ENCODE results near the gene LSAMP.

Gene LSAMP

DNA sequence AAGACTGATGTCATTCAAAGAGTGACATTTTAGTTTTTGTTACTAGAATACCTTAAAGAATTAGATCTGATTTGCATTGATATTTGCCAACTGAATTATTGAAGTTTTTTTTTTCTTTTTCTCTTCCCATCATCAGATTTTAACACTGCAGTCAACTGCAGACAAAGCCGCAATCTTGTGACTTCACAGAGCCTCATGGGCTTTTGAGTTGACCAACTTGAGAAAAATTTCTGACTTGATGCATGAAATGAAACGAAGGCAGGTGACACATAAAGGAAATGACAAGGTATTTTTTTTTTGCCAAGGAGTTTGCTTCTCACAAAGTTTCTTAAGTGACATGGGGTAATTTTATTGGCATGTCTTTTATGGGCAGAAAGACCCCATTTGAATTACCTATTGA is 438.3 kb downstream of the LSAMP start:
- DNase-seq, result no peak

GRCh38 chr3:116005404-116005803 is 439.9 kb downstream of the LSAMP start:
- DNase-seq, result peak in 3 of 14 donors; percentile 10 to 31 (median 18)

DNA sequence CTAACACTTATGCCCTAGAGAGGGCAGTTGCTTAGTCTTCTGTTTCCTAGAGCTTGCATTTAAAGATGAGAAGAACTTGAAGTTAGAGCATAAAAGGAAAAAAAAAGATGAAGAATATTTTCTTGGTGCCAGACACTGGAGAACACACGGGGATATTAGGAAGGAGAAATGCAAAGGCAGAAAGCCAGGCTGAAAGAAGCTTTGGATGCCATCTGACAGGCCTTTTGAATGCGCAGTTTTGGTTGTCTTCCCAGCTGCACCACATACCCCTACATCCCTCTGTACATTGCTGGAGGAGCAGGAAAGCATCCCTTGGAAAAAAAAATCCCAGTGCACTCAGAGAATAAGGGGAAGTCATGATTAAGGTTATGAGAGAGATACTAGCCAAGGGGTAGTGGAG is 443.1 kb downstream of the LSAMP start:
- DNase-seq, result peak in 1 of 14 donors; percentile 21

DNA sequence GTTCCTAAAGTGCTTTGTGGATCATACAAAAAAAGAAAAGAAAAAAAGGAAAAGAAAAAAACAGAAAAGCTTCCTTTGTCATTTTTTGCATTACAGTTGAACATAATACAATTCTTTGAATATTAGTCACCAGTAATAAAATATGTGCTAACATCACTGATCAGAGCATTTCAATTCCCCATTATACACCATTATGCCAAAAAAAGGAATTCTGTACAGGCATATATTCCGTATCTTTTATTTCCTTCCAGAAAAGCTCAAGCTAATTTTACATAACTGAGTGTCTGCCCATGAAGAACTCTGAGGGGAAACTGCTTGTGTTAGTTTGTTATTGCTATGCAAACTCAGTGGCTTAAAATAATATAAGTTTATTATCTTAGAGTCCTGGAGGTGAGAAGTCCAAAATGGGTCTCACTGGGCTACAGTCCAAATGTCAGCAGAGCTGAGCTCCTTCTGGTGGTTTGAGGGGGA is 444.1 kb downstream of the LSAMP start:
- DNase-seq, result no peak

- peak in 2 of 14 donors; percentile 5 to 20 for DNase-seq
These were observed 445.0 kb downstream of the LSAMP start for GRCh38 chr3:116000311-116000710.

DNA sequence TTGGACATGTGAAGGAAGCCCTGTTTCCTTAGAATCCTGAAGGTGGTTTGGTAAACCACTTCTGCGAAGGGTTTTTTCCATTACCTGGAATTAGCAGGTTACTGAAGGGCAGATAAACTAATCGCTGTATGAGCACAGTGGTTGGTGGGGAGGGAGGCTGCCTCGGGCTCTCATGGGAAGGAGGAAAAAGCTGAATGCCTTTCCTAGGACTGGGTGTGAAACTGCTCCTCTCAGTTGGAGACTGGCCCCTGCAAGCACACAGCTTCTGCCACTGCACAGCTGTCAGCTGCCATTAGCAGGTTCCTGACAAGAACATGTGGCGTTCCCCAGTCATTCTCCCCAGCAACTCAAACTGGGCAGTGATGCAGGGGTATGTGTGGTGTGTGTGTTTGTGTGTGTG is 445.7 kb downstream of the LSAMP start:
- peak in 1 of 14 donors; percentile 49 for DNase-seq

- DNase-seq, result peak in 4 of 14 donors; percentile 3 to 69 (median 15)
These were observed 446.2 kb downstream of the LSAMP start for GRCh38 chr3:115999001-115999585.

DNA sequence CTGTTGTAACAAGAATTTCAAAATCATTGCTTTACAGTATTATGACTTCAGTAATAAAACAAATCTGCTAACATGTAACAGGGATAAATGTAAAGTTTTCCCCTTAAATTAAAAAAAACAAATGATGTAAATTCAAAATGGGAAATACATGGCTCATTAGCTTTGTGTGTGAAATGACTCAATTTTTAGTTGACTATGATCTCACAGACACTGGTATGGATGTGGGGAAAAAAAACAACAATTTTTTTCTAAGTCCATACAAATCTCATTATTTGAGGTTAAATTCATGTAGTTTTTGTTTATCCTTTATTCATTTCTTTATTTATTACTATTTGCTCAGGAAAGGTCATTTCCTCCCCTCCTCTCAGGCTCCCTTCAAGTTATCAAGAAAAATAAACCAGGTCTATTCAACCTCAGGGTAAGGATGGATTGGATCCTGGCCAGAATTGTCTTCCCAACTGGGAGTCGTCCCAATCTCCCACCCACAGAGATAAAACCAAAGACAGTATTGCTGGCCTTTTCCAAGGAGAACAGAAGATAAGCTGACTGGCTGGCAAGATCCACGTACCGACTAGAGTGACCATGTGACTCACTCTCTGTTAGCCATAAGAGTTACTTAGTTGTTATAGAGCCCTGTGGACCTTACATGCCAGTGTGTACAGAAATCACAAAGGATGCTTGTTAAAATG is 448.7 kb downstream of the LSAMP start:
- no peak for DNase-seq

GRCh38 chr3:115990669-115991068 is 454.6 kb downstream of the LSAMP start:
- no peak for DNase-seq

- DNase-seq, result no peak
These were observed 455.4 kb downstream of the LSAMP start for GRCh38 chr3:115989684-115990421.

- DNase-seq, result no peak
These were observed 458.6 kb downstream of the LSAMP start for GRCh38 chr3:115986555-115987207.

GRCh38 chr3:115982629-115983028 is 462.7 kb downstream of the LSAMP start:
- DNase-seq, result no peak

- no peak for DNase-seq
These were observed 463.2 kb downstream of the LSAMP start for GRCh38 chr3:115982108-115982507.

DNA sequence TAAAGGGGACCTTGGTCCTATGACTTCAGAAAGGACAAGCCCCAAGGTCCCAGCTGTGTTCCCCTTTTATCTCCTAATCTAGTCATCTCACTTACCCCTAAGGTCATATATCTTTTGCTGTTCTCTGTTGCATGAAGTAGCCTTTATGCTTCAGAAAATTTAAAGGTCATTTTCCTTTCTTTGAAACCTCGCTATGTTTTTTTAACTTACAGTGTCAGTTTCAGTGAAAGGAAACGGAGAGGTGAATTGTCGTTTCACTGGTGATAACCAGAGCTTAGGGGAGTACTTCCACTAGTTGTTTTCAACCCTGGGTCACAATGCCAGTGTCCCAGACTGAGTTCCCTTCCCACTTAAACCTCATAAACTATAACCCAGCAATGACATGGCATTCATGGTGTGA is 464.6 kb downstream of the LSAMP start:
- no peak for DNase-seq

DNA sequence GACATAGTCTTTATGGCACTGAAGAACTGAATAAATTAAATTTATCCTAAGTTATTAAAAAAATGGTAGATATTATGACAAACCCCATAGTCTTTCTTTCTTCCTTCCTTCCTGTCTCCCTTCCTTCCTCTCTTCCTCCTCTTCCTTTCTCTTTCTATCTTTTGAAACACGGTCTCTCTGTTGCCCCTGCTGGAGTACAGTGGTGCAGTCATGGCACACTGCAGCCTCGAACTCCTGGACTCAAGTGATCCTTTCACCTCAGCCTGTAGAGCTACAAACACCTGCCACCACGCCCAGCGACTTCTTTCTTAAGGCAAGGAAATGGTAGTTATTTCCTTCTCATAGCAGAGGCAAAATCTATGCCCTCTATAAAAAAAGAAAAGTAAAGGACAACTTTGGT is 467.4 kb downstream of the LSAMP start:
- DNase-seq, result no peak

DNA sequence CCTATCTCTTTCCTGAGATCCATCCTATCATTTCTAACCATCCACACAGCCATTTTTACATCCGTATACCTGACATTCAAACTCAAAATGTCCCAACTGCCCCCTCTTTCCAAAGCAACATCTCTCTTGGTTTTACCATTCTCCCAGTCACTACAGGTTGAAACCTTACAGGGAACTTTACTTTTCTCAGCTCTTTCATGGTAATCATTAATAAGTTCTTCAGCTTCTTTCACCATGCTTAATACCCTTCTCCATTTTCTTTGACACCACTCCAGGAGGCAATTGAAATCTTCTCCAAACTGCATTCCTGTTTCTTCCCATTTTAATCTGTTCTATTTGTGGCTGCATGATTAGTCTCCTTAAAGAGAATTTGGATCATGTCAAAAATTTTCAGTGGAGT is 469.5 kb downstream of the LSAMP start:
- DNase-seq, result no peak

DNA sequence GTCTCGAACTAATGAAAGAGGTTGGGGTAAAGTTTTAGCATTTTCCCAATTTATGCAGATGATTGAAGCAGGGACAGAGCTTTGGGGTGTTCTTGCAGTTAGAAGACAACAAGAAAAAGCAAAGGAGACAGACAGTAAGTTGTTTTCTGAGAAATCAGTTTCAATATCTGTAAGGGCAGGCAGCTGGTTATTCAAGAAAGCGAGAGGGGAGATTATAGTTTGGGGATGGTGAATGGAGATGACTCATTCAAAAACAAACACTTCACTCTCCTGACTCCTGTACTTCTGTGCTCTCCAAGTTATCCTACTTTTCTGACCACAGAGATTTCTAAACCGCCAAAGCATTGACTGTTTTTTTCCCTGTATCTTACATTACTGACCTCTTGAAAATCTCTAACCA is 469.9 kb downstream of the LSAMP start:
- no peak for DNase-seq

DNA sequence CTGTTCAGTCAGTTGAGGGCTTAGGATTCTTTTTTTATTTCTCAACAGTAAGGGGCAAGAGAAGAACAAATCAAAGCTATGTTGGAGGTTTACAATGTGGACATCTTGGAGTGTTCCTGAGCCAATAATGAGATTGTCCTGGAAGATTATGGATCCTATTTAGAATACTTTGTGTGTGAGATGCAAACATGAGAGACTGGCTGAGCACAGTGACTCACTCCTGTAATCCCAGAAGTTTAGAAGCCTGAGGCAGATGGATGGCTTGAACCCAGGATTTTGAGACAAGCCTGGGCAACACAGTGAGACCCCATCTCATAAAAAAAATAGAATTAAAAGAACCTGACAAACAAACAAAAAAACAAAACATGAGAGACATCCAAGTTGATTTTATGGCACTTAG is 470.3 kb downstream of the LSAMP start:
- DNase-seq, result no peak

DNA sequence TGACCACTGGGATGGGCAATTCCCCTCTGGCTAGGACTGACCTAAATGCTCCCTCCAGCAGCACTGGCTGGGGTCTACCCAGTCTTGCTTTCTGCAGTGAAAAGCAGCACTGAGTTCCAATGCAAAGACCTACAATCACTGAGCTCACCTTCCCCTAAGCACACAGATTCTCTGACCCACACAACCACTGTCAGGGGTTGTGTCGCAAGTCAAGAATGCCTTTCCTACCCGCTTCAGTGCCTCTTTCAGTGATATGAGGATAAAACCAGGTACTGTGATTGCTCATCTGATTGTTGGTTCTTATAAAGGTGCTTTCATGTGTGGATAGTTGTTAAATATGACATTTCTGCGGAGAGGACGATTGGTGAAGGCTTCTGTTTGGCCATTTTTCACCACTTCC is 476.4 kb downstream of the LSAMP start:
- DNase-seq, result no peak

DNA sequence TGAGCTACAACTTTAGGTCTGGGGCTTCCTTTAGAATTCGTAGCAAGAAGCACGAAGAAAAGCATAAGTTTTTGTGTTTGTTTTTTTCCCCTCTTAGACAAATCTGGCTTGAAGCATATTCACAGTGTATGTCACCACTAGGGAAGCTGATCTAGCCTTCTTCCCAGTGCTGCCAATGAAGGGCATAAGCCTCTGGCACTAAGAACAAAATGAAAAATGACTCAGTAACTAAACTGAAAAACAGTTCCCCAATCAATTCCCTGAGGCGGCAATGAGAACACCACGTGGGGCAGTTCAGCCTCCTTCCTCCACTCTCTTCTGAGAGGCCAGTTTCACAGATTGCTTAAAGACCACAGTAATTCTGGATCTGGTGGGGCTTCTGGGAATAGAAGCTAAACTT is 483.9 kb downstream of the LSAMP start:
- DNase-seq, result peak in 1 of 14 donors; percentile 60

DNA sequence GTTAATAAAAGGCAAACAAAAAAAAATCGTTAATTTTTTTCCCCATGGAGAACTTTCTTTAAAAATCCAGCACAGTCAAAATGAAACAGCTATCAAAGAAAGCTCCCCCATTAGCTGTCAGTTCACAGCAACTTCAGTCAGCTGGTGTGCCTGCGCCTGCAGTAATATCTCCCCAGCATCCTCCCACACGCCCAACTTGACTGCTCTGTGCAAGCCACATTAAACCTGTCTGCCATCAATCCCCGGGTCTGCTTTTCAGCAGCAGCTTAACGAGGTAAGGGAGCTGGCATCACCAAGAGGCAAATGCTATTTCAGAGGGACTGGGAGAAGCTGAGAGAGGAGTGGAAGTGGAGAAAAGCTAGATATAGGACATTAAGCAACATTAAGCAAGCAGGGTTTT is 484.5 kb downstream of the LSAMP start:
- peak in 2 of 14 donors; percentile 3 to 60 for DNase-seq

DNA sequence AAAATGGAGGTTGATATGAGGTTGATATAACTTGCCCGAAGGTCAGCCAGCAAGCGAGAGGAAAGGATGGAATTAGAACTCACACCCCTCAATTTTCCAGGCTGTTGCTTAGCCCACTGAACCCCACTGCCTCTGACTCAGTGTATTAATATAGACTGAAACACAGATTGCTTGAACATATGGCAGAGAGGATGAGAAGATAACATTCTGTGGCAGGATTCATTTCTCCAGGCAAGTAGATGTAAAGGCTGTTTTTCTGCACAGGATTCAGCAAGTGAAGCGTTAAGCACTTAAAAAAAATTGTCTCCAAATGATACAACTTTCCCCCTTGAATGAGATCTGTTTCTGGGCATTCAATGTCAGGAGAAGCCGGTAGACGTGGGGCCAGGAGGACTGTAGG is 486.8 kb downstream of the LSAMP start:
- peak in 1 of 14 donors; percentile 72 for DNase-seq

DNA sequence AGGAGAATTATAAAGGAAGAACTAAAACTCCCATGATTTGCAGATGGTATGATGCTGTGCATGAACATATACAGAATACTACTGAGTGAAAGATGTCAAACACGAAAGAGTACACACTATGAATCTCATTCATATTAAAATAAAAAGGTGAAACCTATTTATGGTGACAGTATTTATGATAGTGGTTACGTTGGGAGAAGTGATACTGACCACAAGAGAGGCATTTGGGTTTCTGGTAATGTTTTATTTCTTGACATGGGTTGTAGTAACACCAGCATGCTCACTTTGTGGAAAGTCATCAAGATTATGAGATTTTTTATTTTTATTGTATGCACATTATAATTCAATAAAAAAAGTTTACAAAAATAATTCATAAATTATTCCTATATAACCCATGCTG is 498.0 kb downstream of the LSAMP start:
- DNase-seq, result no peak
